SK-N-SH (cell line): Measurements from ENCODE around the gene APRT. TPM values are rescaled to one million over a fixed set of nuclear protein-coding genes. Genes with fewer than 3 reads are reported as not detected.

ENCODE experiments used
- CTCF ChIA-PET: fragments of 300-600, 350-600 bp; formaldehyde crosslinking; extraction: SDS; loops from one replicate; lab custom pipeline; 2021; lab: Yijun Ruan, JAX
- POLR2A ChIA-PET: fragments of 350-600 bp; sonication (Branson Sonifier 250); formaldehyde crosslinking; extraction: SDS; loops from one replicate; lab custom pipeline; 2020; ENCODE audit warnings: antibody characterized with exemption, inconsistent platforms; lab: Yijun Ruan, JAX
- DNase-seq: peaks from one replicate; pipeline ENCODE4 v3.0.0; 2012
- H2AFZ ChIP-seq: fragments of 200-600 bp; sonication (generic); 2 replicates; pipeline ENCODE4 v1.8.1; 2016; ENCODE audit warnings: antibody characterized with exemption, mild to moderate bottlenecking, low read depth
- H3F3A ChIP-seq: fragments of 200-600 bp; sonication (generic); replicated peaks from 2 replicates; pipeline ENCODE3; 2016; ENCODE audit warnings: antibody characterized with exemption, mild to moderate bottlenecking; ENCODE audit not compliant: insufficient read depth
- H3K27ac ChIP-seq, 2 experiments: fragments of 200-500 bp in 1 of 2; fragments of 200-600 bp in 1 of 2; sonication (Bioruptor generic) in 1 of 2; sonication (generic), shearing (Covaris generic) in 1 of 2; 2 replicates each; pipeline versions ENCODE4 v1.5.1 to v1.6.1; 2014 to 2016; ENCODE audit warnings: low read depth in 2 of 2, inconsistent platforms in 1 of 2, low read length in 1 of 2, mild to moderate bottlenecking in 1 of 2, mixed read lengths in 1 of 2
- H3K27me3 ChIP-seq: fragments of 200-600 bp; sonication (generic), shearing (Covaris generic); 2 replicates; pipeline ENCODE4 v1.6.1; 2016; ENCODE audit warnings: mixed run types; ENCODE audit not compliant: insufficient read depth
- H3K36me3 ChIP-seq, 2 experiments: fragments of 200-500 bp in 1 of 2; fragments of 200-600 bp in 1 of 2; sonication (Bioruptor generic) in 1 of 2; sonication (generic) in 1 of 2; replicated peaks in 1 of 2; 2 replicates each; pipeline versions ENCODE3 to v1.5.1; 2014 to 2016; ENCODE audit warnings: low read length in 1 of 2, mild to moderate bottlenecking in 1 of 2; ENCODE audit not compliant: insufficient read depth in 2 of 2, control insufficient read depth in 1 of 2
- H3K4me1 ChIP-seq, 2 experiments: fragments of 200-500 bp in 1 of 2; fragments of 200-600 bp in 1 of 2; sonication (Bioruptor generic) in 1 of 2; sonication (generic), shearing (Covaris generic) in 1 of 2; 2 replicates each; pipeline versions ENCODE4 v1.5.1 to v1.6.1; 2014 to 2016; ENCODE audit warnings: low read depth in 1 of 2, low read length in 1 of 2, mixed run types in 1 of 2; ENCODE audit not compliant: insufficient read depth in 2 of 2, control insufficient read depth in 1 of 2
- H3K4me2 ChIP-seq: fragments of 200-600 bp; sonication (generic), shearing (Covaris generic); 2 replicates; pipeline ENCODE4 v1.6.1; 2017; ENCODE audit warnings: mixed run types
- H3K4me3 ChIP-seq, 2 experiments: fragments of 200-500 bp in 1 of 2; fragments of 200-600 bp in 1 of 2; sonication (Bioruptor generic) in 1 of 2; sonication (generic), shearing (Covaris generic) in 1 of 2; 2 replicates each; pipeline versions ENCODE4 v1.5.1 to v1.8.1; 2014 to 2016; ENCODE audit warnings: low read depth in 2 of 2, inconsistent platforms in 1 of 2, low read length in 1 of 2, mild to moderate bottlenecking in 1 of 2, mixed read lengths in 1 of 2, moderate library complexity in 1 of 2
- H3K79me2 ChIP-seq: fragments of 200-600 bp; sonication (generic); 2 replicates; pipeline ENCODE4 v1.8.1; 2017; ENCODE audit warnings: mild to moderate bottlenecking; ENCODE audit not compliant: insufficient read depth
- H3K9ac ChIP-seq: fragments of 200-600 bp; sonication (generic); 2 replicates; pipeline ENCODE4 v1.6.1; 2017; ENCODE audit warnings: mixed run types
- H3K9me2 ChIP-seq: fragments of 200-600 bp; sonication (generic); 2 replicates; pipeline ENCODE4 v1.6.1; 2017; ENCODE audit warnings: mixed run types
- H3K9me3 ChIP-seq: fragments of 200-600 bp; sonication (generic); 2 replicates; pipeline ENCODE4 v1.6.1; 2017; ENCODE audit warnings: mixed run types, mild to moderate bottlenecking, moderate library complexity
- H4K20me1 ChIP-seq: fragments of 200-600 bp; sonication (generic); 2 replicates; pipeline ENCODE4 v1.6.1; 2017; ENCODE audit warnings: mild to moderate bottlenecking, mixed run types; ENCODE audit not compliant: insufficient read depth
- CTCF ChIP-seq: fragments of 200-600 bp; sonication (generic); IDR thresholded peaks from 2 replicates; pipeline ENCODE4 v1.6.1; 2017; ENCODE audit warnings: antibody characterized with exemption, mild to moderate bottlenecking, moderate library complexity
- FOSL2 ChIP-seq: IDR thresholded peaks from 2 replicates; pipeline ENCODE4 v1.4.0; 2012; ENCODE audit warnings: low read depth, mild to moderate bottlenecking, moderate library complexity, borderline replicate concordance
- GABPA ChIP-seq: IDR thresholded peaks from 2 replicates; pipeline ENCODE4 v1.4.0; 2012; ENCODE audit warnings: low read depth, mild to moderate bottlenecking
- MAX ChIP-seq: IDR thresholded peaks from 2 replicates; pipeline ENCODE4 v1.4.0; 2012; ENCODE audit warnings: low read depth
- MEF2A ChIP-seq: IDR thresholded peaks from 2 replicates; pipeline ENCODE4 v1.4.0; 2012; ENCODE audit warnings: low read depth, borderline replicate concordance
- NFIC ChIP-seq: IDR thresholded peaks from 2 replicates; pipeline ENCODE4 v1.4.0; 2012; ENCODE audit warnings: borderline replicate concordance
- POLR2AphosphoS5 ChIP-seq: IDR thresholded peaks from 2 replicates; pipeline ENCODE4 v1.6.1; 2012; ENCODE audit warnings: low read depth, low read length
- RAD21 ChIP-seq: IDR thresholded peaks from 2 replicates; pipeline ENCODE4 v1.6.1; 2012; ENCODE audit warnings: mild to moderate bottlenecking, low read length
- RFX5 ChIP-seq: IDR thresholded peaks from 2 replicates; pipeline ENCODE4 v1.6.1; 2012; ENCODE audit warnings: mild to moderate bottlenecking, improper control_type of control experiment, low read length
- SMC3 ChIP-seq: IDR thresholded peaks from 2 replicates; pipeline ENCODE4 v1.6.1; 2012; ENCODE audit warnings: low read depth, low read length, improper control_type of control experiment
- TEAD4 ChIP-seq: IDR thresholded peaks from 2 replicates; pipeline ENCODE4 v1.4.0; 2012; ENCODE audit warnings: mild to moderate bottlenecking, borderline replicate concordance; ENCODE audit not compliant: insufficient read depth
- USF1 ChIP-seq: IDR thresholded peaks from 2 replicates; pipeline ENCODE4 v1.4.0; 2012; ENCODE audit warnings: low read depth, borderline replicate concordance
- WGBS: methylation state at CpG from one replicate; pipeline ENCODE4 v1.1.6; 2017; ENCODE audit warnings: low lambda C conversion rate; 5-methylcytosine and 5-hydroxymethylcytosine counted together
- polyA plus RNA-seq, 3 experiments: library from polyadenylated mRNA; depleted of rRNA; stranded (reverse); fragments of >200 nt; gene quantifications; 2 replicates each; pipeline ENCODE4 v1.2.3, GENCODE V29; 2012

APRT gene
- polyA plus RNA-seq, 1 of the 3 experiments (the other 2 are of a cell fraction) = 192 TPM

GRCh38 chr16:88841521-88842307 is 30.0 kb upstream of the APRT start:
- no peak overlapping the region for H3K9ac ChIP-seq
- WGBS = 93% methylated on average over 29 of the region's 40 CpGs
- no peak for DNase-seq
- H3K9me3 ChIP-seq = no peaks in the 10 kb centered on the region
- no peaks in the 10 kb centered on the region for H4K20me1 ChIP-seq
- H3K4me1 ChIP-seq = no peaks in the 10 kb centered on the region
- H3F3A ChIP-seq = no peaks in the 10 kb centered on the region
- TF ChIP-seq NFIC = no peak
- ChIA-PET POLR2A (no interaction called here), CTCF (no interaction called here)
- H3K4me2 ChIP-seq = no peak overlapping the region
- H3K79me2 ChIP-seq = no peaks in the 10 kb centered on the region
- H3K4me3 ChIP-seq = no peak overlapping the region
- H3K9me2 ChIP-seq = no peaks in the 10 kb centered on the region
- H3K36me3 ChIP-seq = peaks cover 0 to 17% of the 10 kb centered on the region in 2 experiments
- H3K27ac ChIP-seq = no peak overlapping the region
- no peak overlapping the region for H2AFZ ChIP-seq
- H3K27me3 ChIP-seq = no peaks in the 10 kb centered on the region

GRCh38 chr16:88840600-88841215 is 29.0 kb upstream of the APRT start:
- no peaks in the 10 kb centered on the region for H3K9me3 ChIP-seq
- no peak overlapping the region for H3K9ac ChIP-seq
- no peak overlapping the region for H3K4me3 ChIP-seq
- H3F3A ChIP-seq = no peaks in the 10 kb centered on the region
- H3K27me3 ChIP-seq = no peaks in the 10 kb centered on the region
- H2AFZ ChIP-seq = no peak overlapping the region
- no peaks in the 10 kb centered on the region for H3K4me1 ChIP-seq
- peaks cover 0 to 19% of the 10 kb centered on the region in 2 experiments for H3K36me3 ChIP-seq
- TF ChIP-seq RAD21 (no peak), RFX5 (no peak)
- 94% methylated on average over 19 of the region's 30 CpGs for WGBS
- no peak overlapping the region for H3K4me2 ChIP-seq
- ChIA-PET CTCF (interaction anchor here (1.7 kb wide), 2 partner anchors 17 to 24 kb away, joined by 4 to 5 read pairs; no protein-coding TSS in a partner anchor), POLR2A (no interaction called here)
- no peak overlapping the region for H3K27ac ChIP-seq
- no peaks in the 10 kb centered on the region for H4K20me1 ChIP-seq
- no peaks in the 10 kb centered on the region for H3K79me2 ChIP-seq
- no peaks in the 10 kb centered on the region for H3K9me2 ChIP-seq
- DNase-seq = no peak

GRCh38 chr16:88839745-88840599 is 28.2 kb upstream of the APRT start:
- Histone ChIP-seq H3K4me3 (no peak overlapping the region), H3K9me2 (no peaks in the 10 kb centered on the region), H3K4me2 (no peak overlapping the region), H3K4me1 (no peaks in the 10 kb centered on the region), H3K27ac (no peak overlapping the region), H4K20me1 (no peaks in the 10 kb centered on the region), H3F3A (no peaks in the 10 kb centered on the region), H2AFZ (no peak overlapping the region), H3K79me2 (no peaks in the 10 kb centered on the region), H3K36me3 (peaks cover 0 to 23% of the 10 kb centered on the region in 2 experiments), H3K9ac (no peak overlapping the region), H3K27me3 (no peaks in the 10 kb centered on the region), H3K9me3 (no peaks in the 10 kb centered on the region)
- DNase-seq = no peak
- 95% methylated on average over 17 of the region's 24 CpGs for WGBS
- CTCF ChIA-PET = interaction anchor here (1.7 kb wide), 2 partner anchors 18 to 23 kb away, joined by 4 to 5 read pairs; no protein-coding TSS in a partner anchor
- POLR2A ChIA-PET = interaction anchor here (0.5 kb wide), 1 partner anchor 38 kb away, joined by 4 read pairs; no protein-coding TSS in a partner anchor
- TF ChIP-seq TEAD4 (no peak), POLR2AphosphoS5 (no peak), USF1 (no peak), CTCF (no peak), SMC3 (no peak), MEF2A (no peak), FOSL2 (no peak), RAD21 (no peak), MAX (no peak), GABPA (no peak)
